ENCODE data around the gene RIPOR3.

RIPOR3 gene

DNA sequence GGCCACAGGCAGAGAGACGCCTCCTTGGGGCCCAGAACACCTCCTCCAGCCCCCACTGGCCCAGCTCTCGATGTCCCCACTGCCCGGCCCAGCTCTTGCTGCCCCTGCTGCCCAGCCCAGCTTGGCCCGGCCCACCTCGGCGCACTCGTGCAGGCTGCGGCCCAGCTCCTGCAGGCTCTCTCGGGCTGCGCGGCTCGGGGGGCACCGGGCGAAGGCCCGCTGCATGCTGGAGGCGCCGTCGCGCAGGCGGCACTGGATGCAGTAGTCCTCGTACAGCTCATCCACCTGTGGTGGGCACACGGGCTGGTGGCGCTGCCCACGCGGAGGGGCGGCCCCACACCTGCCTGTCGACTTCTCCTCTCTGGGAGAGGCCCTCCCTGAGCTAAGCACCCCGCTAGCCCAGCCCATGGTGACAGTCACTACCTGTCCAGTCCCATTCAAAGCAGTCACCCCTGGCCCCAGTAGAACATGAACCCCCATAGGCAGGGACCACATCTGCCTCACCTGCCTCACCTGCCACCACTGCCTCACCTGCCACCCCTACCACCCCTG is 81.8 kb downstream of the RIPOR3 start:
- H3K4me3 ChIP-seq (ENCODE audit: low read length): no peak overlapping the region
- TF ChIP-seq, protein P1, sequence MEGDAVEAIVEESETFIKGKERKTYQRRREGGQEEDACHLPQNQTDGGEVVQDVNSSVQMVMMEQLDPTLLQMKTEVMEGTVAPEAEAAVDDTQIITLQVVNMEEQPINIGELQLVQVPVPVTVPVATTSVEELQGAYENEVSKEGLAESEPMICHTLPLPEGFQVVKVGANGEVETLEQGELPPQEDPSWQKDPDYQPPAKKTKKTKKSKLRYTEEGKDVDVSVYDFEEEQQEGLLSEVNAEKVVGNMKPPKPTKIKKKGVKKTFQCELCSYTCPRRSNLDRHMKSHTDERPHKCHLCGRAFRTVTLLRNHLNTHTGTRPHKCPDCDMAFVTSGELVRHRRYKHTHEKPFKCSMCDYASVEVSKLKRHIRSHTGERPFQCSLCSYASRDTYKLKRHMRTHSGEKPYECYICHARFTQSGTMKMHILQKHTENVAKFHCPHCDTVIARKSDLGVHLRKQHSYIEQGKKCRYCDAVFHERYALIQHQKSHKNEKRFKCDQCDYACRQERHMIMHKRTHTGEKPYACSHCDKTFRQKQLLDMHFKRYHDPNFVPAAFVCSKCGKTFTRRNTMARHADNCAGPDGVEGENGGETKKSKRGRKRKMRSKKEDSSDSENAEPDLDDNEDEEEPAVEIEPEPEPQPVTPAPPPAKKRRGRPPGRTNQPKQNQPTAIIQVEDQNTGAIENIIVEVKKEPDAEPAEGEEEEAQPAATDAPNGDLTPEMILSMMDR (conservative IDR thresholded peaks at IDR 0.05; ENCODE audit: low read depth, low read length): no peak
- DNase-seq (ENCODE audit: low read depth): no peak

GRCh38 chr20:50608750-50609104 is 82.6 kb downstream of the RIPOR3 start:
- no peak for DNase-seq (ENCODE audit: low read depth)
- TF ChIP-seq, protein P1 (conservative IDR thresholded peaks at IDR 0.05; ENCODE audit: low read depth, low read length): no peak
- H3K4me3 ChIP-seq (ENCODE audit: low read length): no peak overlapping the region

GRCh38 chr20:50607850-50608749 is 83.2 kb downstream of the RIPOR3 start:
- TF ChIP-seq, protein P1 (conservative IDR thresholded peaks at IDR 0.05; ENCODE audit: low read depth, low read length): no peak
- DNase-seq (ENCODE audit: low read depth): no peak
- H3K4me3 ChIP-seq (ENCODE audit: low read length): no peak overlapping the region

- no peak for DNase-seq (ENCODE audit: low read depth)
- no peak overlapping the region for H3K4me3 ChIP-seq (ENCODE audit: low read length)
- TF ChIP-seq, protein P1 (conservative IDR thresholded peaks at IDR 0.05; ENCODE audit: low read depth, low read length): no peak
These were observed 83.9 kb downstream of the RIPOR3 start for GRCh38 chr20:50607436-50607835.

- TF ChIP-seq, protein P1 (conservative IDR thresholded peaks at IDR 0.05; ENCODE audit: low read depth, low read length): no peak
- H3K4me3 ChIP-seq (ENCODE audit: low read length): no peak overlapping the region
- DNase-seq (ENCODE audit: low read depth): no peak
These were observed 86.2 kb downstream of the RIPOR3 start for GRCh38 chr20:50605136-50605535.

DNA sequence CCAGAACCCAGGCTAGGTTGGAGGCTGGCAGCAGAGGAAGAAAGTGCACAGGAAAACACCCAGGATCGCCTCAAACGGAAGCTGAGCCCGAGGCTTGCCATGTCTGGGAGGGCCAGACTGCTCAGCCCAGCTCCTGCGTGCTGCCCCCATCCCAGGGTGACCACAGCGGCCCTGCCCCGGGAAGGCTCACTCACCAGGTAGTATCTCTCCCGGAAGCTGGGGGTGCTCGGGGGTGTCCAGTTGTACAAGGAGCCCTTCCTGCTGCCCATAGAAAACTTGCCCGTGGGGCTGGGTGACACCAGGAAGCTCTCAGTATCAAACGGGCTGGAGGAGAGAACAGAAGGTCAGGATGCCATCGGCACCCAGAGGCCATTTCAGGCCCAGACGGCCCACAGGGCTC is 86.9 kb downstream of the RIPOR3 start:
- no peak for DNase-seq (ENCODE audit: low read depth)
- TF ChIP-seq, protein P1 (conservative IDR thresholded peaks at IDR 0.05; ENCODE audit: low read depth, low read length): no peak
- H3K4me3 ChIP-seq (ENCODE audit: low read length): no peak overlapping the region

Data from retinal pigment epithelial cell (primary cell).